ENCODE measurements around the gene FAM13B. TPM values are rescaled to one million over a fixed set of nuclear protein-coding genes. Genes with fewer than 3 reads are reported as not detected.

The FAM13B gene
- total RNA-seq, 1 donor from 2014 or later, result 21.9 TPM

DNA sequence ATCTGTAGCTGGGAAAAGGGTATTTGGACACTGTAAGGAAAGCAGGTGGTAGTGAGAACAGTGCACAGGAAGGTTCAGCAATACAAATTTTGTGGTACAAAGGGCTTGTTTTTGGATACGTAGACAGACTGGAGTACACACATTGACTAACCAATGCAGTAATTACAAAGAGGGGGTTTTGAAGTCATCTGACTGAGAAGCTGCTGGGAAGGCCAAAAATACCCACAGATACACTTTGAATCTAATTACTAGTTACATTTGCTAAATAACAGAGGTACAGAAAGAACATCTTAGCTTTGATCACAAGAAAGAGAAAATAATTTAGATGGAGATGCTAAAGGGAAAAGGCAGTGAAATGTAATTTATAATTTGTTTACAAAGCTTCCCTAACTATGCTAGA, 97.7 kb downstream of the FAM13B start:
- DNase-seq, result no peak
- intact Hi-C loops (cut with DNase I), result no loop called here
- ATAC-seq (ENCODE audit: poor library complexity), result no peak

DNA sequence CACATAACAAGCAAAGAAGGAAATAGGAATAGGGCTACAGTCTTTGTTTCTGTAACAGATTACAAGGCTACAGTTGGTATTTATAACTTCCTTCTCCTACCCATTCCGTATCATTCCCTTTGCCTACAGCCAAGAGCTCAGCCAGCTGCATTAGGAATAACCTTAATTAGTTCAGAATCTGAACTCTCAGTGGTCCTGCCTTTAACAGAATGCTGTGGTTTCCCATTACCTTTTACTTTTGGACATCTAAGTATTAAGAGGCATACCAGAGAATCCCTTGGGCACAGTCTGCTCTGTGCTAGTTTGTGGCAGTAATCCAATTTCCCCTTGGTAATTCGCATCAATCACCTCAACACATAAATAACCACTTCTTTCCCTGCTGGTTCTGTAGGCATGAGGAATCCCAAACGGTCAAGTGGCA, 99.4 kb downstream of the FAM13B start:
- ATAC-seq (ENCODE audit: poor library complexity), result peak; percentile 44
- intact Hi-C loops (cut with DNase I), result no loop called here

DNA sequence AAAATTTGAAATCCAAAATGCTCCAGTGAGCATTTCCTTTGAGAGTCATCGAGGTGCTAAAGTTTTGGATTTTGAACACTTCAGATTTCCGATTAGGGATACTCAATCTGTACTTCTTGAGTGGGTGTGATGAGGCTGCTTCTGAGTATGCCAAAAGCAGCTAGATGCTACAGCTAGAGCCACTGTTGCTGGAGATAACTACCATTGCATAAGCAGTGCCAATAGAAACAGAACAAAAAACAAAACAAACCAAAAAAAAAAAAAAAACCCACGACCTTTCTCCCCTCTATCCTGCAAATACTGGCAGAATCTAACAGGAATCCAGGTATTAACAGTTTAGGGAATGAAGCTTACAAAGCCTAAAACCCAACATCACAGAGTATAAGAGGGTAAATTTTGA, 100.1 kb downstream of the FAM13B start:
- ATAC-seq (ENCODE audit: poor library complexity) (peak; percentile 78), DNase-seq (no peak)
- intact Hi-C loops (cut with DNase I), result no loop called here

More for the DNA sequence above, 99.4 kb downstream of the FAM13B start:
- DNase-seq, result no peak

DNA sequence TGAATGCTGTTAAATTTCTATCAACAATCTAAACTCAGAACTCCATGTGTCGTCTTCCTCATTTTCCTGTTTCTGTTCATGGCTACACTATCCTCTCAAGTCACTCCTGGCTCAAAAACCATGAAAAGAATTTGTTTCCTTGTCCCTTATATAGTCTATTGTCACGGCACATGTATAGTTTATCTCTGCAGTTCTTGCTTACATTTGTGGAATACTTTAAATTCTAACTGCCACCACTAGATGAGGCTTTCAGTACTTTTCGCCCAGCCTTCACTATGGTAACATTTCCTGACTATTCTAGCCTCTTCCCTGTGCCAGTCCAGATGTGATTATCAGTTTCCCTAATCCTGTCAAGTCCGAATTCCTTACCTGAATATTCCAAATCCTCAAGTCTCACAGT, 109.0 kb downstream of the FAM13B start:
- ATAC-seq (ENCODE audit: poor library complexity) (no peak), DNase-seq (no peak)
- intact Hi-C loops (cut with DNase I), result no loop called here

DNA sequence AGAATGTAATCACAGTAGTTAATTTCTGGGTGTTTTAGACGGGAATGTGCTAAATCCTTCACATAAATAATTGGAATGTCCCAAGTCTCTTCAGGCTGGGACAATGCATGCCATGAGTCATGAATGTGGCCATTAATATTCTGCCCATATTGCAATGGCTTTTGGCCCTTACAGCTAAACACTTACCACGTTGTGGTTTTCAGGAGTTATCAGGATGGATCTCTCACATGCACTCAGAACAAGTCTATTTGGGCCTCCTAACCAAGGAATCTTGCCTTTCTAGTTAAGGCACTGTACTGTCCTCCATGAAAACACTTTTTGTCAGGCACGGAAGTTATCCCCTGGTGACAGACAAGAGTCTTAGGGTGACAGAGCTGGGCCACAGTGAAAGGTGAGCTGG, 110.9 kb downstream of the FAM13B start:
- no peak for DNase-seq
- ATAC-seq (ENCODE audit: poor library complexity), result no peak
- intact Hi-C loops (cut with DNase I), result no loop called here

DNA sequence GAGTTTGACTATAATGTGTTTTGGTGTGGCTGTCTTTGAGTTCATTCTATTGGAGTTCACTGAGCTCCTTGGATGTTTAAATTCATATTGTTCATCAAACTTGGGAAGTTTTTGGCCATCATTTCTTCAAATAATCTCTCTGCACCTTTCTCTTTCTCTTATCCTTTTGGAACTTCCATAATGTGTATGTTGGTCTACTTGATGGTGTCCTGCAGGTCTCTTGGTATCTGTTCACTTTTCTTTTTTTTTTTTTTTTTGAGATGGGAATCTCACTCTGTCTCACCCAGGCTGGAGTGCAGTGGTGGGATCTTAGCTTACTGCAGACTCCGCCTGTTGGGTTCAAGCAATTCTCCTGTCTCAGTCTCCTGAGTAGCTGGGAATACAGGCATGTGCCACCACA, 116.0 kb downstream of the FAM13B start:
- DNase-seq (no peak), ATAC-seq (ENCODE audit: poor library complexity) (no peak)
- intact Hi-C loops (cut with DNase I), result no loop called here

DNA sequence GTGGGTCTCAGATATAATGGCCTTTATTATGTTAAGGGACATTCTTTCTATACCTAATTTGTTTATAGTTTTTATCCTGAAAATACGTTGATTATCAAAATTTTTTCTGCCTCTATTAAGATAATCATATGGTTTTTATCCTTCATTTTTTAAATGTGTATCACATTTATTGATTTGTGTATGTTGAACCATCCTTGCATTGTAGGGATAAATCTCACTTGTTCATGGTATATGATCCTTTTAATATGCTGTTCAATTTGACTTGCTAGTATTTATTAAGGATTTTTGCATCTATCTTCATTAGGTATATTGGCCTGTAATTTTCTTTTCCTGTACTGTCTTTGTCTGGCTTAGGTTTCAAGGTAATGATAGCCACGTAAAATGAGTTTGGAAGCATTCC, 118.1 kb downstream of the FAM13B start:
- intact Hi-C loops (cut with DNase I), result no loop called here
- DNase-seq (no peak), ATAC-seq (ENCODE audit: poor library complexity) (no peak)

DNA sequence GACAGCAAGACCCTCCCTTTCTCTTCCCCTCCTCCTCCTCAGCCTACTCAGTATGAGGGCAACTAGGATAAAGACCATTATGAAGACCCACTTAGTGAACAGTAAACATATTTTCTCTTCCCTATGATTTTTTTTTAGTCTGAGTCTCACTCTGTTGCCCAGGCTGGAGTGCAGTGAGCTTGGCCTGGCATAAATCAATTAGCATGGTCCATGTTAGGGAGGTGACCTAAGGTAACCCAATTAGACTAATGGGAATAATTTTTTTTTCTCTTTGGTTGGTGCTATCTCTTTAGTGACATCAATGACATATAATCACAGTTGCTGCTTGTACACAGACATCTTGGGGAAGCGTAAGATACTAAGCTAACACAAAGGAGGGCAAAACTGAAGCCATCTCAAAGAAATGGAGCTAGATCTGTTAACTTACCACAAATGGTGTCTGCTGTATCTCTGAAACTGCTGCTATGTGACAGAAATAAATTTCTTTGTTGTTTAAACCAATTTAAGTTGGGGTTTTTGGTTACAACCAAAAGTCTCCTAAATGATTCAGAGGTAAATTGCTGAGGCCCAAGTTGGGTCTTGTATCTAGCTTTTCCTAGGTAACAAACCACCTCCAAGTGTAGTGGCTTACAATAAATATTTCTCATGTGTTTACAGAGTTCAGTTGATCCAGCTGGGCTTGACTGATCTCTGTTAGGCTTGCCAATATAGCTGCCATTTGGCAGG, 130.3 kb downstream of the FAM13B start:
- intact Hi-C loops (cut with DNase I), result no loop called here
- ATAC-seq (ENCODE audit: poor library complexity), result no peak
- DNase-seq, result no peak

DNA sequence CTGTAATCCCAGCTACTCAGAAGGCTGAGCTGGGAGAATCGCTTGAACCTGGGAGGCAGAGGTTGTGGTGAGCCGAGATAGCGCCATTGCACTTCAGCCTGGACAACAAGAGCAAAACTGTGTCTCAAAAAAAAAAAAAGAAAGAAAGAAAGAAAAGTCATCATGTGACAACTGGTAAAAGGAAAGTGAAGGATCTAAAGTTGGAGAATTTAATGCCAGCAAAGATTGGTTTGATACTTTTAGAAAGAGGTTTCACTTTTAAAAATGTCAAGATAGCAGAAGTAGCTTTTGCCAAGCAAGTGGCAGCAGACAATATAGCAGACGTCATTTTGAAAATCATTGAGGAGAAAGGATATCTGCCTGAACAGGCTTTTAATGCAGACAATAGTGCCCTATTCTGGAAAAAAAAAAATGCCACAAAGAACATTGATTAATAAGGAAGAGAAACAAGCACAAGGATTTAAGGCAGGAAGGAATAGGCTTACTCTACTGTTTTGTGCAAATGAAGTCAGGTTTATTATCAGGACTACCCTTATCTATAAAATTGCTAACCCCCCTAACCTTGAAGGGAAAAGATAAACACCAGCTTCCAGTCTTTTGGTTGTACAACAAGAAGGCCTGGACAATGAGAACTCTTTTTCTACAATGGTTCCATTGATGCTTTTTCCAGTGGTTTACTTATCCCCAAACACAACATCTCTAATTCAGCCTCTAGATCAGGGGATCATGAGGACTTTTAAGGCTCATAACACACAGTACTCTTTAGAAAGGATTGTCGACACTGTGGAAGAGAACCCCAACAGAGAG, 131.7 kb downstream of the FAM13B start:
- intact Hi-C loops (cut with DNase I), result no loop called here
- ATAC-seq (ENCODE audit: poor library complexity) (no peak), DNase-seq (no peak)

DNA sequence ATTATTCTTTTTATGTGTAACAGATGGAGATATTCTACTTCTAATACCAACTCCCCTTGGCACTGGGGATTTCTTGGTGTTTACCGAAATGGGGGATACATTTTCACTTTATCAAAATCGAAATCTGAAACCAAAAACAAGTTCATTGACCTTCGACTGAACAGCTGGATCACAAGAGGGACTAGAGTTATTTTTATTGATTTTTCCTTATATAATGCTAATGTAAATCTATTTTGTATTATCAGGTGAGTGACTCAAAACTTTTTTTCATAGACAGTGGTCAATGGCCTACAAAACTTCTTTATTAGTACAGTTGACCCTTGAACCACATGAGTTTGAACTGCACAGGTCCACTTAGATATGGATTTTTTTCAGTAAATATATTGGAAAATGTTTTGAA, 133.4 kb downstream of the FAM13B start:
- DNase-seq, result no peak
- no peak for ATAC-seq (ENCODE audit: poor library complexity)
- intact Hi-C loops (cut with DNase I), result no loop called here

DNA sequence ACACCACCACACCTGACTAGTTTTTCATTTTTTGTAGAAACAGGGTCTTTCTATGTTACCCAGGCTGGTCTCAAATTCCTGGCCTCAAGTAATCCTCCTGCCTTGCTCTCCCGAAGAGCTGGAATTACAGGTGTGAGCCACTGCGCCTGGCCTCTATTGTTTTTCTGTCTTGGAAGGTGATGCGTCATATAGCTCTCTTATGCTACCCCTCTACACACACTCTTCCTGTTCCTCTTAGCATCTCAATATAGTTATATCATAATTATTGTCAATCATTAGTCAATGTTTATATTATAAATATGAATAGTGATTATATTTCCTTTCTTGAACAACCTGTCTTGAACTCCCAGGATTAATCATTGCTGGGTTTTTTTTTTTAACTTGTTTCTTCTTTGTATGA, 136.3 kb downstream of the FAM13B start:
- DNase-seq (no peak), ATAC-seq (ENCODE audit: poor library complexity) (no peak)
- intact Hi-C loops (cut with DNase I), result no loop called here

DNA sequence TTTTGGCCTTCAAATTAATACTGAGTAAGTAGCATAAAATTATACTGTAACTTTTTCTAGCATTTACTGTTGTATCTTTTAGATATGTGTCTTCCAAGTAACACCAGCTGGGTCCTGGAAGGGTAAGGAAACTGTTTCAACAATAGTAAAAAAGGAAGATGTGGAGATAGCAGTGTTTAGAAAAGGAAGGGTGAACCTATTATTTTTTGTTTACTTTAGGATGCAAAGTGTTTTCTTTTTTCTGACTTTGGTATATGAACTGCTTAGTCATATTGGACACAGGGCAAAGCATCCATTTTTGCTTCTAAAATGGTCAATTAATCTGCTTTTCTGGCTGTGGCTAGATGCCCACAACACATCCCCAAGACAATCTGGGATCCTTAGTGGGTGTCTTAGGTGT, 138.3 kb downstream of the FAM13B start:
- no peak for ATAC-seq (ENCODE audit: poor library complexity)
- no peak for DNase-seq
- intact Hi-C loops (cut with DNase I), result no loop called here

DNA sequence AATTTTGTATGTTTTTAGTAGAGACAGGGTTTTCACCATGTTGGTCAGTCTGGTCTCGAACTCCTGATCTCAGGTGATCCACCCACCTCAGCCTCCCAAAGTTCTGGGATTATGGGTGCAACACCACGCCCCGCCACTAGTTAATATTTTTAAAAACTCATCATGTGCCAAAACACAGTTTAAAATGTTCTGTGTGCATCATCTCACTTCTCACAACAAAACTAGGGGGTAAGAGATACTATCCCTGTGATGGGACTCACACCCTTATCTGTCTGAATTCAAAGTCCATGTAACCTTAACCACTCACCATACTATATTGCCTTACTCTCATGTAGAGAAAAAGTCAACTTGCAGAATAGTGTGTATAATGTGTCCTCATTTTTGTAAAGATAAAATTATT, 141.0 kb downstream of the FAM13B start:
- DNase-seq, result no peak
- intact Hi-C loops (cut with DNase I), result no loop called here
- no peak for ATAC-seq (ENCODE audit: poor library complexity)

DNA sequence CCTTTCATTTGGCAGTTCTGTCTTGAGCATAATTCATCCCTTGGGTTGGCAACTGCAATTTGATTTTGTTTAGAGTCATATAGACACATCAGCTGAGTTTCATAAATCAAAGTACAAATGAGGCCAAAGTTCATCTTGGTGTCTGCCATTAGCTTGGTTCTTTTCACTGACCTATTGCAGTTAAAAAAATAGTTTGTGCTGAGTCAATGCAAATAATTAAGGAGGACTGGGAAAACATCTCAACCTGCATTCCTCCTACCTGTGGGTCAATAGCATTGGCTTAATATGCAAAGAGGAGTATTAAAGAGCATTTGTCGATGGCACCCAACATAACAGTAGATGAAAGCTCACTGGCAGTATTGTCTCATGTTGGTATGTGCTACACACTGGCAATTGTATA, 142.0 kb downstream of the FAM13B start:
- intact Hi-C loops (cut with DNase I), result no loop called here
- ATAC-seq (ENCODE audit: poor library complexity) (no peak), DNase-seq (no peak)

DNA sequence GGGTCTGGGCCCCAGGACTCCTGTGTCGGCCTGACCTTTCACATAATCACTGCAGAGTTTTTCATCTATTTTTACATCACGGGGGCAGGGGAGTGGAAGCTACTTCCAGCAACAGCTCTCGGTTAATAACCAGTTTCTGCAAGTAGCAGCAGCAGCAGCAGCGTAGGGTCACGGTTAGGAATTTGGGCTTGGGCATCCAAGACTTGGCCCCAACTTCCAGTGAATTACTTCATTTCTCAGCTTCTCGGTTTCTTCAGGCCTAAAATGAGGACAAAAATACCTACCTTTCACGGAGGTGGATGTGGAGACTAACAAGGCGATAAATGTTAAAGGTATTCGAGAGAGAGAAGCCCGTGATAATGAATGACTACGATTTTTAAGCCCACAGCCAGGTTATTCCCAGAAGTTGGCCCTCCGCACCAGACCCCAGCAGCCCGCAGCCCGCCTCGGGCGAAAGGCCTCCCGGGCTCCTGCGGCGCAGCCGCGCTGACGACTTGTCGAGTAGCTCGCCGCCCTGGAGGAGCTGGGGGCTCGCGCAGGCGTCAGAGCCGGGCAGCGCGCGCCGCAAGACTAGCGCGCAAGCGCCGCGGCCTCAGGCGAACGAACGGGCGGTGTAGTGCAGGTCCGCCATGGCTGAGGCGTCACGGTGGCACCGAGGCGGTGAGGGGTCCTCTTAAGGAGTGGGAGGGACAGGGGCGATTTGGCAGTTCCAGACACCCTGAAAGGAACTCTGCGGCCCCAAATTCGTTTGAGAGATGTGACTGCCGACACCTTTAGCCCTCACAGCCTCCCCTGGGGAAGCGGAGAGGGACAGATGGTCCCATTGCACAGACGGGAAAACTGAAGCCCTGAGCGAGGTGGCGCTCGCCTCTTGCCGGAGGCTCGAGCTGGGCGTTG, 143.8 kb downstream of the FAM13B start, which contains the start of gene PKD2L2:
Gene PKD2L2 (plus strand): TSS at position 595 of the 897 bp plus-strand sequence. CDS start 35 bp downstream, at position 630.
- ATAC-seq (ENCODE audit: poor library complexity), result peak; percentile 95

DNA sequence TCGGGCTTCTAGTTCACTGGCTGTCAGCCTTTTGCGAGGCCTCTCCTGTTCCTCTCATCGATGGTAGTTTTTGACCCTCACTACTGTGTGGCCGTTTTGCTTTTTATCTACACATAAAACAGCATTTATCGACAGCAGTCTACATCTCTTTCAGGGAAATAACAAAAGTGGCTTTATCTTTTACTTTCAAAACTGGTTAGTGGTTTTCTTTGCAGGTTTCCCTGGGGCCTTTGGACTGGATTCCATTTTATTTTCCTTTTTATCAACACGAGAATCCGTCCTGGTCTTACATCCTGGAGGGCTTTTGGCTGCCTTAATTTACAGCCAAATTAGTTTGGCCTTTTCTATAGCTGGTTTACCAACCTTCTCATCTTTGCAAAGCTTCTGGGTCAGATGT, 144.4 kb downstream of the FAM13B start:
- DNase-seq (no peak), ATAC-seq (ENCODE audit: poor library complexity) (peak; percentile 8)
- intact Hi-C loops (cut with DNase I), result loop anchor here (5.0 kb wide), 1 partner anchor 61 kb away; no protein-coding TSS in a partner anchor

More for the DNA sequence above, 143.8 kb downstream of the FAM13B start, which contains the start of gene PKD2L2:
- intact Hi-C loops (cut with DNase I), result loop anchor here (5.0 kb wide), 1 partner anchor 62 kb away; no protein-coding TSS in a partner anchor
- peak; percentile 94 for DNase-seq

All from Right ventricle myocardium superior (tissue), 1 donor.